ENCODE results near the gene POC1A. TPM values are rescaled to one million over a fixed set of nuclear protein-coding genes. Genes with fewer than 3 reads are reported as not detected.

The POC1A gene
- polyA plus RNA-seq, 1 donor (not counting 4 experiments of a cell fraction or from before 2014, with no cell fraction given), result 11.5 TPM

DNA sequence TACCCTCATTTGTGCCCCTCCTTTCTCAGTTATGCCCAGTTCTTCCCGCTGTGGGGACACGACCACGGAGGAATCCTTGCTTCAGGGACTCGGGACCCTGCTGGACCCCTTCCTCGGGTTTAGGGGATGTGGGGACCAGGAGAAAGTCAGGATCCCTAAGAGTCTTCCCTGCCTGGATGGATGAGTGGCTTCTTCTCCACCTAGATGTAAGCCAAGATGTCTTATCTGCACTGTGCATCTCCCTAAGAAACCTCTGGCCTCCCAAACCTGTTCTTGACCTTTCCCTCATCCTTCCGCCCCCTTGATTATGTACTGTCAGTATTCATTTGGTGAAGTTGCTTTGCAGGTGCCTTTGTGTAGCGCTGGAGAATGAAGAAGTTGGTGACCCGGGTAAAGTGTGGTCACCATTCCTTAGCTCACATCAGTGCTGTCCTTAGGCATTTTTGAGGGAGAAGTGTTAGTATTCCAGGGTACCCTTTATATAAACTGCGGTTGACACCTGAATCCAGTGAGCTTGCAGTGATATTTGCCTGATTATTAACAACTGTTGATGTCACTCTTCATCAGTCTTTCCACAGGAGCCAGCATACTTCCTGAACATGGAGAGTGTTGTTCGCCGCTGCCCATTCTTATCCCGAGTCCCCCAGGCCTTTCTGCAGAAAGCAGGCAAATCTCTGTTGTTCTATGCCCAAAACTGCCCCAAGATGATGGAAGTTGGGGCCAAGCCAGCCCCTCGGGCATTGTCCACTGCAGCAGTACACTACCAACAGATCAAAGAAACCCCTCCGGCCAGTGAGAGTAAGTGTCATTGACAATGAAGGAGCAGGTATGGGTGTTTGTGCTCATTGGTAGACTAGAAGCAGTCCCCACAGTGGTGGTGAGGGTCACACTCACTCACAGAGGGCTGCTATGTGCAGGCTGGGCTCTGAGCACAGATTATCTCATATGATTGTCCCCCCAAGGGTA, 44.7 kb upstream of the POC1A start:
- Histone ChIP-seq H2AFZ (ENCODE audit: control insufficient read depth, low read length) (no peak overlapping the region), H3K36me3 (ENCODE audit: control insufficient read depth in 2 of 2, extremely low read depth in 1 of 2, insufficient read depth in 2 of 2, low read length in 2 of 2) (peaks cover 14 to 26% of the 10 kb centered on the region in 2 experiments), H3K27ac (ENCODE audit: control insufficient read depth, insufficient read depth, low read length) (peak overlapping the region; percentile 66), H4K20me1 (ENCODE audit: control insufficient read depth, extremely low read depth, insufficient read depth, low read length) (no peaks in the 10 kb centered on the region), H3K9me1 (ENCODE audit: control insufficient read depth, extremely low read depth, insufficient read depth, low read length) (no peaks in the 10 kb centered on the region), H3K4me1 (ENCODE audit: control insufficient read depth, extremely low read depth, insufficient read depth, low read length) (peaks cover 23% of the 10 kb centered on the region), H3K9me3 (ENCODE audit: control insufficient read depth, low read depth, low read length) (no peaks in the 10 kb centered on the region), H3K9ac (ENCODE audit: control insufficient read depth, extremely low read depth, insufficient read depth, low read length) (peak overlapping the region; percentile 86), H3K4me2 (ENCODE audit: control insufficient read depth, extremely low read depth, insufficient read depth, low read depth, low read length) (peak overlapping the region; percentile 94), H3K27me3 (ENCODE audit: control insufficient read depth, extremely low read depth, insufficient read depth, low read length) (no peaks in the 10 kb centered on the region), H3K4me3 (ENCODE audit: control insufficient read depth in 2 of 3, extremely low read depth in 1 of 3, insufficient read depth in 2 of 3, low read depth in 1 of 3, low read length in 3 of 3) (peak overlapping the region; percentile 62 to 93 (median 92)), H3K79me2 (ENCODE audit: control insufficient read depth, insufficient read depth, low read length) (peaks cover 18% of the 10 kb centered on the region)
- FAIRE-seq (peak; percentile 55), DNase-seq (ENCODE audit: low read depth, low spot score) (no peak)
- dilution Hi-C loops (cut with MboI; ENCODE audit: extremely low pct_ligation_motif_present, low sequenced_read_pairs), result no loop called here
- TF ChIP-seq EZH2 (IDR thresholded peaks at IDR 0.05; ENCODE audit: low read length), result no peak
- TF ChIP-seq, protein P1, sequence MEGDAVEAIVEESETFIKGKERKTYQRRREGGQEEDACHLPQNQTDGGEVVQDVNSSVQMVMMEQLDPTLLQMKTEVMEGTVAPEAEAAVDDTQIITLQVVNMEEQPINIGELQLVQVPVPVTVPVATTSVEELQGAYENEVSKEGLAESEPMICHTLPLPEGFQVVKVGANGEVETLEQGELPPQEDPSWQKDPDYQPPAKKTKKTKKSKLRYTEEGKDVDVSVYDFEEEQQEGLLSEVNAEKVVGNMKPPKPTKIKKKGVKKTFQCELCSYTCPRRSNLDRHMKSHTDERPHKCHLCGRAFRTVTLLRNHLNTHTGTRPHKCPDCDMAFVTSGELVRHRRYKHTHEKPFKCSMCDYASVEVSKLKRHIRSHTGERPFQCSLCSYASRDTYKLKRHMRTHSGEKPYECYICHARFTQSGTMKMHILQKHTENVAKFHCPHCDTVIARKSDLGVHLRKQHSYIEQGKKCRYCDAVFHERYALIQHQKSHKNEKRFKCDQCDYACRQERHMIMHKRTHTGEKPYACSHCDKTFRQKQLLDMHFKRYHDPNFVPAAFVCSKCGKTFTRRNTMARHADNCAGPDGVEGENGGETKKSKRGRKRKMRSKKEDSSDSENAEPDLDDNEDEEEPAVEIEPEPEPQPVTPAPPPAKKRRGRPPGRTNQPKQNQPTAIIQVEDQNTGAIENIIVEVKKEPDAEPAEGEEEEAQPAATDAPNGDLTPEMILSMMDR (optimal IDR thresholded peaks at IDR 0.05 in 1 of 3, IDR thresholded peaks at IDR 0.05 in 1 of 3, conservative IDR thresholded peaks at IDR 0.05 in 1 of 3; ENCODE audit: extremely low read depth in 1 of 3, insufficient read depth in 2 of 3, low read length in 3 of 3), result no peak

- H3K79me2 ChIP-seq (ENCODE audit: control insufficient read depth, insufficient read depth, low read length), result peaks cover 18% of the 10 kb centered on the region
- peak within 1 kb of the TSS; percentile 94 for H3K4me2 ChIP-seq (ENCODE audit: control insufficient read depth, extremely low read depth, insufficient read depth, low read depth, low read length)
- no peaks in the 10 kb centered on the region for H4K20me1 ChIP-seq (ENCODE audit: control insufficient read depth, extremely low read depth, insufficient read depth, low read length)
- peaks cover 10 to 21% of the 10 kb centered on the region in 2 experiments for H3K36me3 ChIP-seq (ENCODE audit: control insufficient read depth in 2 of 2, extremely low read depth in 1 of 2, insufficient read depth in 2 of 2, low read length in 2 of 2)
- no peaks in the 10 kb centered on the region for H3K27me3 ChIP-seq (ENCODE audit: control insufficient read depth, extremely low read depth, insufficient read depth, low read length)
- peak within 1 kb of the TSS; percentile 62 to 93 (median 92) for H3K4me3 ChIP-seq (ENCODE audit: control insufficient read depth in 2 of 3, extremely low read depth in 1 of 3, insufficient read depth in 2 of 3, low read depth in 1 of 3, low read length in 3 of 3)
- peak within 1 kb of the TSS; percentile 66 for H3K27ac ChIP-seq (ENCODE audit: control insufficient read depth, insufficient read depth, low read length)
- DNase-seq (ENCODE audit: low read depth, low spot score) (peak; percentile 70), FAIRE-seq (no peak)
- TF ChIP-seq, protein P1 (optimal IDR thresholded peaks at IDR 0.05 in 1 of 3, IDR thresholded peaks at IDR 0.05 in 1 of 3, conservative IDR thresholded peaks at IDR 0.05 in 1 of 3; ENCODE audit: extremely low read depth in 1 of 3, insufficient read depth in 2 of 3, low read length in 3 of 3), result no peak
- no peak for TF ChIP-seq EZH2 (IDR thresholded peaks at IDR 0.05; ENCODE audit: low read length)
- peak within 1 kb of the TSS; percentile 77 for H2AFZ ChIP-seq (ENCODE audit: control insufficient read depth, low read length)
- dilution Hi-C loops (cut with MboI; ENCODE audit: extremely low pct_ligation_motif_present, low sequenced_read_pairs), result no loop called here
- H3K9me3 ChIP-seq (ENCODE audit: control insufficient read depth, low read depth, low read length), result no peaks in the 10 kb centered on the region
- no peaks in the 10 kb centered on the region for H3K9me1 ChIP-seq (ENCODE audit: control insufficient read depth, extremely low read depth, insufficient read depth, low read length)
- peaks cover 23% of the 10 kb centered on the region for H3K4me1 ChIP-seq (ENCODE audit: control insufficient read depth, extremely low read depth, insufficient read depth, low read length)
- peak within 1 kb of the TSS; percentile 86 for H3K9ac ChIP-seq (ENCODE audit: control insufficient read depth, extremely low read depth, insufficient read depth, low read length)
Measured at GRCh38 chr3:52197842-52198625, 43.8 kb upstream of the POC1A start, which contains the start of gene ALAS1. ALAS1 (plus strand) TSS chr3:52198160; CDS start chr3:52199242, 1,082 bp downstream.

Data from keratinocyte (primary cell).